Endodermal cell (in vitro differentiated cells): ENCODE data around the gene BFSP2. TPM values are rescaled to one million over a fixed set of nuclear protein-coding genes. Genes with fewer than 3 reads are reported as not detected.

ENCODE experiments used
- DNase-seq: peaks from one replicate; pipeline ENCODE4 v3.0.0-alpha.2; 2017
- H3K27ac ChIP-seq: 2 replicates; pipeline ENCODE4 v1.5.1; 2013; ENCODE audit warnings: mild to moderate bottlenecking, low read depth, low read length, moderate library complexity
- H3K27me3 ChIP-seq: 2 replicates; pipeline ENCODE4 v1.6.1; 2013; ENCODE audit warnings: mild to moderate bottlenecking, low read length, moderate library complexity; ENCODE audit not compliant: insufficient read depth, control insufficient read depth, poor library complexity, severe bottlenecking
- H3K36me3 ChIP-seq: 2 replicates; pipeline ENCODE4 v1.7.0; 2013; ENCODE audit warnings: mild to moderate bottlenecking, low read length, moderate library complexity; ENCODE audit not compliant: control insufficient read depth, insufficient read depth
- H3K4me1 ChIP-seq: one replicate; pipeline ENCODE4 v1.7.0; 2013; ENCODE audit warnings: low read length; ENCODE audit not compliant: control insufficient read depth, insufficient read depth
- H3K4me3 ChIP-seq: 2 replicates; pipeline ENCODE4 v1.5.1; 2013; ENCODE audit warnings: mild to moderate bottlenecking, low read length, moderate library complexity
- H3K9ac ChIP-seq: 2 replicates; pipeline ENCODE4 v1.6.1; 2013; ENCODE audit warnings: mild to moderate bottlenecking, low read length, moderate library complexity; ENCODE audit not compliant: poor library complexity, severe bottlenecking; ENCODE audit errors: extremely low read depth
- H3K9me3 ChIP-seq: 2 replicates; pipeline ENCODE4 v1.6.1; 2013; ENCODE audit warnings: mild to moderate bottlenecking, low read length, moderate library complexity; ENCODE audit not compliant: control insufficient read depth
- H3K27ac Mint-ChIP-seq: 2 replicates; pipeline ENCODE4 v1.8.0; 2020; ENCODE audit warnings: mixed read lengths
- H3K27me3 Mint-ChIP-seq: 2 replicates; pipeline ENCODE4 v1.8.0; 2021; ENCODE audit warnings: mild to moderate bottlenecking, mixed read lengths; ENCODE audit not compliant: insufficient read depth
- H3K36me3 Mint-ChIP-seq: 2 replicates; pipeline ENCODE4 v1.8.0; 2020; ENCODE audit warnings: low read depth, mixed read lengths
- H3K4me1 Mint-ChIP-seq: 2 replicates; pipeline ENCODE4 v1.8.0; 2020; ENCODE audit warnings: mixed read lengths
- H3K4me3 Mint-ChIP-seq: 2 replicates; pipeline ENCODE4 v1.8.0; 2020; ENCODE audit warnings: mild to moderate bottlenecking, moderate library complexity, mixed read lengths
- H3K9me3 Mint-ChIP-seq: 2 replicates; pipeline ENCODE4 v1.8.0; 2020; ENCODE audit warnings: mild to moderate bottlenecking, mixed read lengths
- WGBS, 2 experiments: methylation state at CpG; one replicate each; pipeline versions ENCODE4 v1.1.5 to v1.1.7; 2013; ENCODE audit warnings: missing lambda C conversion rate in 2 of 2, mixed read lengths in 1 of 2; ENCODE audit not compliant: insufficient coverage in 1 of 2, insufficient read length in 1 of 2; 5-methylcytosine and 5-hydroxymethylcytosine counted together
- total RNA-seq, 2 donors: library from RNA; stranded (reverse); fragmentation: NEBNext Ultra II Directional in 1 of 2; extraction: Animal tissue kit (Norgen Biotek cat#: 25700) in 1 of 2; gene quantifications; 2 replicates in 1 of 2; 3 replicates in 1 of 2; pipeline ENCODE4 v1.2.1, GENCODE V29; 2021
- TF ChIP-seq, protein P1 (sequence below): fragments of 200-600 bp; sonication (generic); conservative IDR thresholded peaks from 2 replicates; pipeline ENCODE4 v1.5.0; 2021; ENCODE audit warnings: antibody characterized with exemption, mild to moderate bottlenecking

Gene BFSP2
- total RNA-seq, 2 donors from 2014 or later, result not detected

DNA sequence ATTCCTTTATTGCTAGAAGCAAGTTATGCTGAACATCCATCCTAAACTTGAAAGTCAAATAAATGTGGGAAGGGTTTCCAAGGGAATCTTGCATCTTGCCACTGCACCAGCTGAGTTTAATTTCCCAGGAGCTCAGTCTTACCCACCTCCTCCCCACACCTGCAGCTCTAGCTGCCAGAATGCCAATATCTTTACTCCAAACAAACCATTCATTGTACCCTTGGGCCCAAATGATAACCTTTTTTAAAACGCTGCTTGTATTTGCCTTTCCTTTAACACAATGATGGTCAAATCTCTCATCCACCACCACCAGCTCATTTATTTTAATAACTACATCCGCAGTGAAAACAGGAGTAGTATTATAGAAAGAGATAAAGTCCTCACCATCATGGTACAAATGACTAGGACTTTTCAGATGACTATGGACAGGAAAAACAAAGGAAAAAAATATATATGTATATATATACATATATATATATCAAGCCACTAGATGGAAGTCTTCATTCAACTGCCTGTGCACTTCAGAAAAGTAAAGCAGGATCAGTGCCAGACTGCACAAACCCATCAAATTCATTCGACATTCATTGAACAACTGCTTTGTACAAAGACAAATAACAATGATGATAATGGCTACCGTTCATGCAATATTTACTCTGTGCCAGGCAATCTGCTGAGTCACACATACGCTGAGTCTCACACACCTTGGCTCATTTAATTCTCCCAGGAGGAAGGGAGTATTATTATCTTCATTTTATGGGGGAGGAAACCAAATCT is 44.0 kb downstream of the BFSP2 start:
- Mint-ChIP-seq H3K9me3 (no peaks in the 10 kb centered on the region), H3K4me1 (no peaks in the 10 kb centered on the region), H3K36me3 (no peaks in the 10 kb centered on the region), H3K27me3 (no peaks in the 10 kb centered on the region), H3K4me3 (no peak overlapping the region), H3K27ac (no peak overlapping the region)
- no peaks in the 10 kb centered on the region for H3K27me3 ChIP-seq
- H3K4me1 ChIP-seq, result no peaks in the 10 kb centered on the region
- 84 to 85% methylated on average over 3 to 4 of the region's 5 CpGs for WGBS, 2 experiments
- H3K36me3 ChIP-seq, result no peaks in the 10 kb centered on the region
- H3K9me3 ChIP-seq, result peaks cover 10% of the 10 kb centered on the region
- H3K27ac ChIP-seq, result no peak overlapping the region
- H3K9ac ChIP-seq, result no peak overlapping the region
- TF ChIP-seq, protein P1, sequence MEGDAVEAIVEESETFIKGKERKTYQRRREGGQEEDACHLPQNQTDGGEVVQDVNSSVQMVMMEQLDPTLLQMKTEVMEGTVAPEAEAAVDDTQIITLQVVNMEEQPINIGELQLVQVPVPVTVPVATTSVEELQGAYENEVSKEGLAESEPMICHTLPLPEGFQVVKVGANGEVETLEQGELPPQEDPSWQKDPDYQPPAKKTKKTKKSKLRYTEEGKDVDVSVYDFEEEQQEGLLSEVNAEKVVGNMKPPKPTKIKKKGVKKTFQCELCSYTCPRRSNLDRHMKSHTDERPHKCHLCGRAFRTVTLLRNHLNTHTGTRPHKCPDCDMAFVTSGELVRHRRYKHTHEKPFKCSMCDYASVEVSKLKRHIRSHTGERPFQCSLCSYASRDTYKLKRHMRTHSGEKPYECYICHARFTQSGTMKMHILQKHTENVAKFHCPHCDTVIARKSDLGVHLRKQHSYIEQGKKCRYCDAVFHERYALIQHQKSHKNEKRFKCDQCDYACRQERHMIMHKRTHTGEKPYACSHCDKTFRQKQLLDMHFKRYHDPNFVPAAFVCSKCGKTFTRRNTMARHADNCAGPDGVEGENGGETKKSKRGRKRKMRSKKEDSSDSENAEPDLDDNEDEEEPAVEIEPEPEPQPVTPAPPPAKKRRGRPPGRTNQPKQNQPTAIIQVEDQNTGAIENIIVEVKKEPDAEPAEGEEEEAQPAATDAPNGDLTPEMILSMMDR, result no peak
- no peak overlapping the region for H3K4me3 ChIP-seq
- no peak for DNase-seq

- Histone ChIP-seq H3K27ac (no peak overlapping the region), H3K9me3 (peaks cover 8% of the 10 kb centered on the region), H3K9ac (no peak overlapping the region), H3K4me1 (no peaks in the 10 kb centered on the region), H3K27me3 (no peaks in the 10 kb centered on the region), H3K4me3 (no peak overlapping the region), H3K36me3 (no peaks in the 10 kb centered on the region)
- 91 to 95% methylated on average over 3 to 4 of the region's 4 CpGs for WGBS, 2 experiments
- TF ChIP-seq, protein P1, result no peak
- DNase-seq, result no peak
- Mint-ChIP-seq H3K27ac (no peak overlapping the region), H3K4me1 (no peaks in the 10 kb centered on the region), H3K27me3 (no peaks in the 10 kb centered on the region), H3K36me3 (no peaks in the 10 kb centered on the region), H3K9me3 (no peaks in the 10 kb centered on the region), H3K4me3 (no peak overlapping the region)
These were observed 44.5 kb downstream of the BFSP2 start for GRCh38 chr3:133444423-133444774.

DNA sequence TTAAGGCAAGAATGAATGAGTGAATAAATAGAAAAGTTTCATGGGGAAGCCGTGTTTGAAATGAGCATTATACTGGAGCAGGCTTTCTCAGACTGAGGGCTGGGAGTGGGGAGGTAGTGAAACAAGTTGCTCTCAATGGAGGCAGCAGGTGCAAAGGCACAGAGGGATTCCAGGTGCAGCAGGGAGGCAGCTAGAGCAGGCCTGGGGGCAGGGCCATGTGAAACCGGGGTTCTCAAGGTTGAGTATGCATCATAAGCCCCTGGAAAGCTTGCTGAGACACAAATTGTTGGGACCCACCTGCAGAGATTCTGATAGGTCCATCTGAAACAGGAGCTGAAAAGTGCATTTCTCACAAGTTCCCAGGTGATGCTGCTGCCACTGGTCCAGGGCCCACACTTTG is 45.3 kb downstream of the BFSP2 start:
- no peaks in the 10 kb centered on the region for H3K36me3 Mint-ChIP-seq
- no peaks in the 10 kb centered on the region for H3K4me1 Mint-ChIP-seq
- WGBS, 2 experiments, result 87 to 100% methylated on average over 1 to 2 of the region's 2 CpGs

More for the DNA sequence above, 45.3 kb downstream of the BFSP2 start:
- Mint-ChIP-seq H3K27ac (no peak overlapping the region), H3K4me3 (no peak overlapping the region), H3K27me3 (no peaks in the 10 kb centered on the region), H3K9me3 (no peaks in the 10 kb centered on the region)
- H3K9ac ChIP-seq, result no peak overlapping the region
- no peaks in the 10 kb centered on the region for H3K36me3 ChIP-seq
- H3K9me3 ChIP-seq, result peaks cover 1% of the 10 kb centered on the region
- no peaks in the 10 kb centered on the region for H3K4me1 ChIP-seq
- TF ChIP-seq, protein P1, result no peak
- no peak for DNase-seq
- no peak overlapping the region for H3K4me3 ChIP-seq
- no peaks in the 10 kb centered on the region for H3K27me3 ChIP-seq
- H3K27ac ChIP-seq, result no peak overlapping the region
